Renal pelvis (tissue), 4 donors: ENCODE results near the gene NOTCH2. TPM values are rescaled to one million over a fixed set of nuclear protein-coding genes. Genes with fewer than 3 reads are reported as not detected.
A peak's percentile ranks its signal among the peaks of the same experiment; 100 is the strongest.

Experiments used
- DNase-seq: peaks from one replicate; pipeline ENCODE4 v3.0.0-alpha.2; 2013
- polyA plus RNA-seq, 3 donors: library from polyadenylated mRNA; unstranded; fragments of 120-200 nt; gene quantifications; one replicate each; pipeline ENCODE4 v1.2.1, GENCODE V29; 2013; ENCODE audit not compliant: insufficient read length in 3 of 3

The NOTCH2 gene
- polyA plus RNA-seq, 3 donors, result 138 to 158 (median 144) TPM

- no peak for DNase-seq
Observed at GRCh38 chr1:119953266-119953998, 116.0 kb downstream of the NOTCH2 start.

GRCh38 chr1:119952496-119952895, 117.0 kb downstream of the NOTCH2 start:
- DNase-seq, result no peak

GRCh38 chr1:119948342-119949214, 120.9 kb downstream of the NOTCH2 start:
- peak; percentile 71 for DNase-seq

GRCh38 chr1:119947468-119947867, 122.0 kb downstream of the NOTCH2 start:
- DNase-seq, result no peak

- no peak for DNase-seq
Observed at GRCh38 chr1:119946724-119947123, 122.7 kb downstream of the NOTCH2 start.

- DNase-seq, result no peak
Observed at GRCh38 chr1:119943216-119943615, 126.2 kb downstream of the NOTCH2 start.

- DNase-seq, result no peak
Observed at GRCh38 chr1:119941392-119941791, 128.1 kb downstream of the NOTCH2 start.

GRCh38 chr1:119940697-119941096, 128.8 kb downstream of the NOTCH2 start:
- DNase-seq, result no peak

GRCh38 chr1:119937198-119937597, 132.3 kb downstream of the NOTCH2 start:
- DNase-seq, result no peak

GRCh38 chr1:119935915-119936314, 133.5 kb downstream of the NOTCH2 start:
- DNase-seq, result no peak

GRCh38 chr1:119935373-119935772, 134.1 kb downstream of the NOTCH2 start:
- DNase-seq, result no peak

- no peak for DNase-seq
Observed at GRCh38 chr1:119933397-119933796, 136.1 kb downstream of the NOTCH2 start.

GRCh38 chr1:119929643-119930315, 139.7 kb downstream of the NOTCH2 start:
- DNase-seq, result no peak

GRCh38 chr1:119926553-119926952, 142.9 kb downstream of the NOTCH2 start:
- no peak for DNase-seq

GRCh38 chr1:119924948-119925898, 144.2 kb downstream of the NOTCH2 start:
- DNase-seq, result no peak

GRCh38 chr1:119920104-119920968, 149.1 kb downstream of the NOTCH2 start:
- no peak for DNase-seq

GRCh38 chr1:119919241-119919640, 150.2 kb downstream of the NOTCH2 start:
- no peak for DNase-seq

- no peak for DNase-seq
Observed at GRCh38 chr1:119918301-119918700, 151.2 kb downstream of the NOTCH2 start.

GRCh38 chr1:119917304-119918055, 152.0 kb downstream of the NOTCH2 start:
- no peak for DNase-seq

- DNase-seq, result no peak
Observed at GRCh38 chr1:119915517-119915916, 153.9 kb downstream of the NOTCH2 start.
